ENCODE data around the gene SHROOM1. TPM values are rescaled to one million over a fixed set of nuclear protein-coding genes. Genes with fewer than 3 reads are reported as not detected.

SHROOM1 gene
- total RNA-seq, 2 donors from 2014 or later = 62.1 to 364 TPM

DNA sequence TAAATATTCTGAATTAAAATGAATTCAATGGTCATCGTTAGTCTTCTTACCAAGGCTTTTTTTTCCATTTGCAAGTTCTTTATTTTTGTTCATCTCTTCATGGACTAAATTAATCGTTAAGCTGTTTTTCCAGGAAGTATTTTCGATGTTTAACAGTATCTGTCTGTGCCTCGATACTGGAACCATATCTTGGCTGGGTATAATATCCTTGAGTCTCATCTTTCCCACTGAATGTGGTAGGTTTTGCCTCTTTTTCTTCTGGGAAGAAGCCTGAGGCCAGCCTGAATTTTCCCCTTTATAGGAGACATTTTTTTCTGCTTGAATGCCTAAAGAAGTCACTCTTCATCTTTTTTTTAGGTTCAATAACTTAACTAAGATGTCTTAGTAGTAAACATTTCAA is 49.4 kb downstream of the SHROOM1 start:
- no peak overlapping the region for H3K4me3 ChIP-seq
- no peak overlapping the region for H3K27ac ChIP-seq
- DNase-seq (ENCODE audit: low spot score) = no peak
- H3K4me1 ChIP-seq (replicated peaks) = no peaks in the 10 kb centered on the region
- WGBS = 96% methylated on average over 4 of the region's 4 CpGs
- no peaks in the 10 kb centered on the region for H3K27me3 ChIP-seq (replicated peaks; ENCODE audit: insufficient read depth)
- no peaks in the 10 kb centered on the region for H3K9me3 ChIP-seq
- H3K36me3 ChIP-seq = no peaks in the 10 kb centered on the region
- intact Hi-C loops (cut with DNase I) = no loop called here
- TF ChIP-seq, protein P1, sequence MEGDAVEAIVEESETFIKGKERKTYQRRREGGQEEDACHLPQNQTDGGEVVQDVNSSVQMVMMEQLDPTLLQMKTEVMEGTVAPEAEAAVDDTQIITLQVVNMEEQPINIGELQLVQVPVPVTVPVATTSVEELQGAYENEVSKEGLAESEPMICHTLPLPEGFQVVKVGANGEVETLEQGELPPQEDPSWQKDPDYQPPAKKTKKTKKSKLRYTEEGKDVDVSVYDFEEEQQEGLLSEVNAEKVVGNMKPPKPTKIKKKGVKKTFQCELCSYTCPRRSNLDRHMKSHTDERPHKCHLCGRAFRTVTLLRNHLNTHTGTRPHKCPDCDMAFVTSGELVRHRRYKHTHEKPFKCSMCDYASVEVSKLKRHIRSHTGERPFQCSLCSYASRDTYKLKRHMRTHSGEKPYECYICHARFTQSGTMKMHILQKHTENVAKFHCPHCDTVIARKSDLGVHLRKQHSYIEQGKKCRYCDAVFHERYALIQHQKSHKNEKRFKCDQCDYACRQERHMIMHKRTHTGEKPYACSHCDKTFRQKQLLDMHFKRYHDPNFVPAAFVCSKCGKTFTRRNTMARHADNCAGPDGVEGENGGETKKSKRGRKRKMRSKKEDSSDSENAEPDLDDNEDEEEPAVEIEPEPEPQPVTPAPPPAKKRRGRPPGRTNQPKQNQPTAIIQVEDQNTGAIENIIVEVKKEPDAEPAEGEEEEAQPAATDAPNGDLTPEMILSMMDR (IDR thresholded peaks at IDR 0.05) = no peak

DNA sequence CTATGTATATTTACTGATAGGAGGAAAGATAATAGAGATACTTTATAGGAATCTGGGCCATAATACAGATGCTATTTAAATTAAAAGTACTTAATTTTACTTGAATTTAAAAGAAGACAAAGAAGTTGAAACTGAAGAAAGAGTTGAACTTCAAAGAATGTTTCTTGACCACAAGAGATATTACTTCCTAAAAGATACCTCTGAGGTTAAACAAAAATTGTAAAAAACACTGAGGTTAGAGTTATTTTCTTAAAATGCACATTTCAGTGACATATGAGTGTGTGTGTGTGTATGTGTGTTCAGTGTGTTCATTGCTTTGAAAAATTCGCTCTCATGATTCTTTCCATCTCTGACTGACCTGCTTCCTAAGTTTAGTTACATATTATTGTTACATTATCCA is 49.9 kb downstream of the SHROOM1 start:
- H3K36me3 ChIP-seq = no peaks in the 10 kb centered on the region
- DNase-seq (ENCODE audit: low spot score) = no peak
- TF ChIP-seq, protein P1 (IDR thresholded peaks at IDR 0.05) = no peak
- TF ChIP-seq POLR2AphosphoS5 (IDR thresholded peaks at IDR 0.05) (no peak), POLR2A (IDR thresholded peaks at IDR 0.05) (no peak)
- intact Hi-C loops (cut with DNase I) = no loop called here
- WGBS = 89% methylated on average over 1 of the region's 1 CpG
- no peaks in the 10 kb centered on the region for H3K9me3 ChIP-seq
- no peak overlapping the region for H3K4me3 ChIP-seq
- no peaks in the 10 kb centered on the region for H3K4me1 ChIP-seq (replicated peaks)
- H3K27me3 ChIP-seq (replicated peaks; ENCODE audit: insufficient read depth) = no peaks in the 10 kb centered on the region
- H3K27ac ChIP-seq = no peak overlapping the region

- Histone ChIP-seq H3K4me3 (no peak overlapping the region), H3K27me3 (replicated peaks; ENCODE audit: insufficient read depth) (no peaks in the 10 kb centered on the region), H3K36me3 (no peaks in the 10 kb centered on the region), H3K27ac (no peak overlapping the region), H3K4me1 (replicated peaks) (no peaks in the 10 kb centered on the region), H3K9me3 (no peaks in the 10 kb centered on the region)
- intact Hi-C loops (cut with DNase I) = no loop called here
- WGBS = 88% methylated on average over 3 of the region's 3 CpGs
- no peak for DNase-seq (ENCODE audit: low spot score)
- TF ChIP-seq POLR2AphosphoS5 (IDR thresholded peaks at IDR 0.05) (no peak), POLR2A (IDR thresholded peaks at IDR 0.05) (no peak)
- TF ChIP-seq, protein P1 (IDR thresholded peaks at IDR 0.05) = no peak
These were observed 50.5 kb downstream of the SHROOM1 start for GRCh38 chr5:132779961-132780360.

DNA sequence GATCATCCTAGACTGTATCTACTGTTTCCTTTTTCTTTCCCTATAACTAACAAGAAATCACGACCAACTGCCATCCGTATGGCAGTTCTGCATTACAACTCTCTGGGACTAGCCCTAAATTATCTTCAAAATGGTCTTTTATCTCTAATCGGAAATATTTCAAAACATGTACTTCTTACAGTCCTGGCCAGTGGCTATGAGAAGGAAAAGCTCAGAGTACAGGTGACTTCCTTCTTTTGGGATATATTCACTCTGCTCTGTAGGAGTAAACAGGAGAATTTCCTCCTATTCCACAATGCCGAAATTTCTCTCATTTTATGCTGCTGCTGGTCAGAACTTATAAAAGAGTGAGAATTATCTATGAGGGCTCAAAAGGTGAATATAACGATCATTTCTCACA is 51.6 kb downstream of the SHROOM1 start:
- intact Hi-C loops (cut with DNase I) = no loop called here
- no peaks in the 10 kb centered on the region for H3K36me3 ChIP-seq
- TF ChIP-seq POLR2A (IDR thresholded peaks at IDR 0.05) (no peak), POLR2AphosphoS5 (IDR thresholded peaks at IDR 0.05) (no peak)
- TF ChIP-seq, protein P1 (IDR thresholded peaks at IDR 0.05) = no peak
- no peaks in the 10 kb centered on the region for H3K9me3 ChIP-seq
- no peaks in the 10 kb centered on the region for H3K27me3 ChIP-seq (replicated peaks; ENCODE audit: insufficient read depth)
- no peaks in the 10 kb centered on the region for H3K4me1 ChIP-seq (replicated peaks)
- H3K4me3 ChIP-seq = no peak overlapping the region
- DNase-seq (ENCODE audit: low spot score) = no peak
- H3K27ac ChIP-seq = no peak overlapping the region
- WGBS = 83% methylated on average over 5 of the region's 5 CpGs

DNA sequence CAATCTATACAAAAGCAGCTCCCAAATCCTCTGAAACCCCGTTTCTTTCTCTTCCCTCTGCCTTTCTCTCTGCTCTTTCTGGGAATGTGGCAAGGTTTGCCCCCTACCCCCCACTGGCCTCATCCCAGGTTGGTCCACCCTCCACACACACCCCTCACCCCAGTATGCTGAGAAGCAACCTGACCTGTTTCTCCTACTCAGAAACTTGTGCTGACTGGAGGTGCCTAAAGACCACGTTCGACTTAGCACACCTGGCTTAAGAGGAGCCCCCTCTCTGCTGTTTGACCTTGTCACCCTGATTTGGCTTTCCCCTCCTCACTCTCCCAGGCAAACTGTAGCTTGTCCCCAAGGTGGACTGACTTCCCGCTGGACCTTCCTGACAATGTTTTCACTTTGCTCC is 52.3 kb downstream of the SHROOM1 start:
- H3K27me3 ChIP-seq (replicated peaks; ENCODE audit: insufficient read depth) = no peaks in the 10 kb centered on the region
- no peaks in the 10 kb centered on the region for H3K36me3 ChIP-seq
- no peak overlapping the region for H3K27ac ChIP-seq
- WGBS = 45% methylated on average over 4 of the region's 4 CpGs
- intact Hi-C loops (cut with DNase I) = no loop called here
- no peaks in the 10 kb centered on the region for H3K9me3 ChIP-seq
- peak overlapping the region; percentile 71 to 85 for H3K4me3 ChIP-seq
- no peak for DNase-seq (ENCODE audit: low spot score)
- no peaks in the 10 kb centered on the region for H3K4me1 ChIP-seq (replicated peaks)
- TF ChIP-seq POLR2AphosphoS5 (IDR thresholded peaks at IDR 0.05) (no peak), POLR2A (IDR thresholded peaks at IDR 0.05) (no peak)
- TF ChIP-seq, protein P1 (IDR thresholded peaks at IDR 0.05) = no peak

Measured in prostate gland (tissue), 2 donors.